H7 (cell line): ENCODE data around the gene WTIP. TPM values are rescaled to one million over a fixed set of nuclear protein-coding genes. Genes with fewer than 3 reads are reported as not detected.
A peak's percentile ranks its signal among the peaks of the same experiment; 100 is the strongest.
"Not testable (repeated sequence)": the region's sequence is repeated elsewhere in the genome, so short reads cannot be mapped to it uniquely, and the experiment has no call there.

Experiments used
- DNase-seq: peaks from one replicate; pipeline ENCODE4 v3.0.0; 2012
- H3K27me3 ChIP-seq: 2 replicates; pipeline ENCODE4 v1.6.0; 2011; ENCODE audit warnings: mild to moderate bottlenecking, low read length; ENCODE audit not compliant: control insufficient read depth, insufficient read depth
- H3K36me3 ChIP-seq: replicated peaks from 2 replicates; pipeline ENCODE4 v1.5.1; 2011; ENCODE audit warnings: low read length; ENCODE audit not compliant: control insufficient read depth, insufficient read depth
- H3K4me3 ChIP-seq: 2 replicates; pipeline ENCODE4 v1.5.1; 2011; ENCODE audit warnings: low read depth, mild to moderate bottlenecking, control low read depth, low read length, moderate library complexity; ENCODE audit not compliant: insufficient read depth
- total RNA-seq: library from RNA; depleted of rRNA; stranded (reverse); fragments of >200 nt; shearing (Covaris generic); gene quantifications from 2 replicates; pipeline ENCODE4 v1.2.3, GENCODE V29; 2014; rRNA removed

Gene WTIP
- total RNA-seq, result 12.5 and 14.8 TPM in 2 replicates

GRCh38 chr19:34480971-34481841 is at the start of gene WTIP:
Gene WTIP, plus strand, starts transcription at chr19:34481758. Its CDS starts 217 bp downstream, at chr19:34481975.
- peak; percentile 97 for DNase-seq
- H3K36me3 ChIP-seq, result no peaks in the 10 kb centered on the region
- H3K4me3 ChIP-seq, result peak within 1 kb of the TSS; percentile 74
- peaks cover 20% of the 10 kb centered on the region for H3K27me3 ChIP-seq

GRCh38 chr19:34432797-34433196 is 48.8 kb upstream of the WTIP start:
- Histone ChIP-seq H3K36me3 (peaks cover 19% of the 10 kb centered on the region), H3K4me3 (no peak overlapping the region), H3K27me3 (no peaks in the 10 kb centered on the region)
- peak; percentile 28 for DNase-seq

GRCh38 chr19:34436716-34437115 is 44.8 kb upstream of the WTIP start:
- peaks cover 21% of the 10 kb centered on the region for H3K36me3 ChIP-seq
- DNase-seq, result no peak
- no peak overlapping the region for H3K4me3 ChIP-seq
- no peaks in the 10 kb centered on the region for H3K27me3 ChIP-seq

GRCh38 chr19:34448191-34448590 is 33.4 kb upstream of the WTIP start:
- Histone ChIP-seq H3K36me3 (peaks cover 29% of the 10 kb centered on the region), H3K4me3 (no peak overlapping the region)

GRCh38 chr19:34452723-34453122 is 28.8 kb upstream of the WTIP start:
- DNase-seq, result no peak
- no peak overlapping the region for H3K4me3 ChIP-seq
- H3K27me3 ChIP-seq, result no peaks in the 10 kb centered on the region
- peaks cover 21% of the 10 kb centered on the region for H3K36me3 ChIP-seq

More at GRCh38 chr19:34448191-34448590, 33.4 kb upstream of the WTIP start:
- no peak for DNase-seq
- H3K27me3 ChIP-seq, result no peaks in the 10 kb centered on the region

- Histone ChIP-seq H3K36me3 (peaks cover 21% of the 10 kb centered on the region), H3K4me3 (no peak overlapping the region), H3K27me3 (no peaks in the 10 kb centered on the region)
- no peak for DNase-seq
These were observed 27.5 kb upstream of the WTIP start for GRCh38 chr19:34454091-34454490.

GRCh38 chr19:34454685-34455084 is 26.9 kb upstream of the WTIP start:
- no peak overlapping the region for H3K4me3 ChIP-seq
- no peak for DNase-seq
- H3K27me3 ChIP-seq, result no peaks in the 10 kb centered on the region
- H3K36me3 ChIP-seq, result peaks cover 24% of the 10 kb centered on the region

GRCh38 chr19:34455783-34456480 is 25.6 kb upstream of the WTIP start:
- not testable (repeated sequence) for H3K27me3 ChIP-seq, H3K4me3 ChIP-seq, DNase-seq
- H3K36me3 ChIP-seq, result peaks cover 31% of the 10 kb centered on the region

GRCh38 chr19:34457446-34457845 is 24.1 kb upstream of the WTIP start:
- no peak for DNase-seq
- Histone ChIP-seq H3K27me3 (no peaks in the 10 kb centered on the region), H3K4me3 (no peak overlapping the region), H3K36me3 (peaks cover 40% of the 10 kb centered on the region)

- Histone ChIP-seq H3K27me3 (no peaks in the 10 kb centered on the region), H3K36me3 (peaks cover 40% of the 10 kb centered on the region), H3K4me3 (no peak overlapping the region)
- DNase-seq, result no peak
These were observed 22.9 kb upstream of the WTIP start for GRCh38 chr19:34458677-34459076.

- peaks cover 38% of the 10 kb centered on the region for H3K36me3 ChIP-seq
- no peak for DNase-seq
- no peak overlapping the region for H3K4me3 ChIP-seq
- no peaks in the 10 kb centered on the region for H3K27me3 ChIP-seq
These were observed 21.9 kb upstream of the WTIP start for GRCh38 chr19:34459614-34460013.

GRCh38 chr19:34461375-34462100 is 20.0 kb upstream of the WTIP start:
- DNase-seq, result no peak
- H3K36me3 ChIP-seq, result peaks cover 41% of the 10 kb centered on the region
- no peak overlapping the region for H3K4me3 ChIP-seq
- no peaks in the 10 kb centered on the region for H3K27me3 ChIP-seq

- not testable (repeated sequence) for DNase-seq, H3K4me3 ChIP-seq, H3K27me3 ChIP-seq
- peaks cover 39% of the 10 kb centered on the region for H3K36me3 ChIP-seq
These were observed 16.8 kb upstream of the WTIP start for GRCh38 chr19:34464785-34465184.

- Histone ChIP-seq H3K27me3 (no peaks in the 10 kb centered on the region), H3K36me3 (peaks cover 21% of the 10 kb centered on the region), H3K4me3 (no peak overlapping the region)
- DNase-seq, result no peak
These were observed 13.1 kb upstream of the WTIP start for GRCh38 chr19:34468409-34468808.
